ENCODE measurements around the gene SHC2.
"Not testable (repeated sequence)": the region's sequence is repeated elsewhere in the genome, so short reads cannot be mapped to it uniquely, and the experiment has no call there.

DNA sequence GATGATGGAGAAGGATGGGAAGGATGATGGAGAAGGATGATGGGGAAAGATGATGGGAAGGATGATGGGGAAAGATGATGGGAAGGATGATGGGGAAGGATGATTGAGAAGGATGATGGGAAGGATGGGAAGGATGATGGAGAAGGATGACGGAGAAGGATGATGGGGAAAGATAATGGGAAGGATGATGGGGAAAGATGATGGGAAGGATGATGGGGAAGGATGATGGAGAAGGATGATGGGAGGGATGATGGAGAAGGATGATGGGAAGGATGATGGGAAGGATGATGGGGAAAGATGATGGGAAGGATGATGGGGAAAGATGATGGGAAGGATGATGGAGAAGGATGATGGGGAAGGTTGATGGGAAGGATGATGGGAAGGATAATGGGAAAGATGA, 66.0 kb downstream of the SHC2 start:
- TF ChIP-seq, protein P1, sequence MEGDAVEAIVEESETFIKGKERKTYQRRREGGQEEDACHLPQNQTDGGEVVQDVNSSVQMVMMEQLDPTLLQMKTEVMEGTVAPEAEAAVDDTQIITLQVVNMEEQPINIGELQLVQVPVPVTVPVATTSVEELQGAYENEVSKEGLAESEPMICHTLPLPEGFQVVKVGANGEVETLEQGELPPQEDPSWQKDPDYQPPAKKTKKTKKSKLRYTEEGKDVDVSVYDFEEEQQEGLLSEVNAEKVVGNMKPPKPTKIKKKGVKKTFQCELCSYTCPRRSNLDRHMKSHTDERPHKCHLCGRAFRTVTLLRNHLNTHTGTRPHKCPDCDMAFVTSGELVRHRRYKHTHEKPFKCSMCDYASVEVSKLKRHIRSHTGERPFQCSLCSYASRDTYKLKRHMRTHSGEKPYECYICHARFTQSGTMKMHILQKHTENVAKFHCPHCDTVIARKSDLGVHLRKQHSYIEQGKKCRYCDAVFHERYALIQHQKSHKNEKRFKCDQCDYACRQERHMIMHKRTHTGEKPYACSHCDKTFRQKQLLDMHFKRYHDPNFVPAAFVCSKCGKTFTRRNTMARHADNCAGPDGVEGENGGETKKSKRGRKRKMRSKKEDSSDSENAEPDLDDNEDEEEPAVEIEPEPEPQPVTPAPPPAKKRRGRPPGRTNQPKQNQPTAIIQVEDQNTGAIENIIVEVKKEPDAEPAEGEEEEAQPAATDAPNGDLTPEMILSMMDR (conservative IDR thresholded peaks at IDR 0.05; ENCODE audit: low read length) = not testable (repeated sequence)
- TF ChIP-seq EZH2phosphoT487 (IDR thresholded peaks at IDR 0.05; ENCODE audit: borderline replicate concordance) = not testable (repeated sequence)

All from Loucy (cell line).